ENCODE measurements around the gene NEBL.

GRCh38 chr10:20901110-20901509 is 4.0 kb upstream of the NEBL start:
- TF ChIP-seq CTCF (IDR thresholded peaks at IDR 0.05) (no peak), ZFX (IDR thresholded peaks at IDR 0.05; ENCODE audit: borderline replicate concordance) (no peak)
